Stimulated activated CD4-positive, alpha-beta T cell treated with anti-CD3 and anti-CD28 coated beads, Interleukin-12 subunit alpha, Interleukin-12 subunit beta, amount 100 ng/mL, for 24 hours (primary cell): ENCODE results near the gene GRID1.

ENCODE experiments used
- DNase-seq, 2 experiments: peaks; one replicate each; pipeline ENCODE4 v3.0.0-alpha.2; 2020; ENCODE audit warnings: low read depth in 2 of 2

Gene GRID1

GRCh38 chr10:85620807-85621206 lies 745.8 kb downstream of the GRID1 start:
- no peak for DNase-seq

GRCh38 chr10:85619832-85620231 lies 746.8 kb downstream of the GRID1 start:
- DNase-seq, result no peak

GRCh38 chr10:85618841-85619240 lies 747.8 kb downstream of the GRID1 start:
- no peak for DNase-seq

- DNase-seq, result no peak
These were observed 748.6 kb downstream of the GRID1 start for GRCh38 chr10:85617751-85618546.

GRCh38 chr10:85615556-85615955 lies 751.0 kb downstream of the GRID1 start:
- DNase-seq, result no peak

- no peak for DNase-seq
These were observed 751.6 kb downstream of the GRID1 start for GRCh38 chr10:85614981-85615380.

GRCh38 chr10:85614566-85614965 lies 752.0 kb downstream of the GRID1 start:
- DNase-seq, result no peak

GRCh38 chr10:85613391-85613790 lies 753.2 kb downstream of the GRID1 start:
- DNase-seq, result no peak

- DNase-seq, result no peak
These were observed 753.8 kb downstream of the GRID1 start for GRCh38 chr10:85612833-85613232.

- DNase-seq, result no peak
These were observed 754.2 kb downstream of the GRID1 start for GRCh38 chr10:85612378-85612775.

GRCh38 chr10:85611746-85612377 lies 754.7 kb downstream of the GRID1 start:
- DNase-seq, result no peak

GRCh38 chr10:85611093-85611740 lies 755.4 kb downstream of the GRID1 start:
- DNase-seq, result no peak

GRCh38 chr10:85610381-85611092 lies 756.1 kb downstream of the GRID1 start:
- DNase-seq, result no peak

- DNase-seq, result no peak
These were observed 757.1 kb downstream of the GRID1 start for GRCh38 chr10:85609509-85609908.

- no peak for DNase-seq
These were observed 757.9 kb downstream of the GRID1 start for GRCh38 chr10:85608706-85609105.

- no peak for DNase-seq
These were observed 759.4 kb downstream of the GRID1 start for GRCh38 chr10:85607043-85607695.

GRCh38 chr10:85606401-85606800 lies 760.2 kb downstream of the GRID1 start:
- no peak for DNase-seq

GRCh38 chr10:85604884-85605283 lies 761.7 kb downstream of the GRID1 start:
- DNase-seq, result no peak

GRCh38 chr10:85604136-85604725 lies 762.4 kb downstream of the GRID1 start:
- DNase-seq, result no peak

GRCh38 chr10:85603151-85603940 lies 763.2 kb downstream of the GRID1 start:
- DNase-seq, result no peak

GRCh38 chr10:85602713-85603112 lies 763.9 kb downstream of the GRID1 start:
- no peak for DNase-seq
